ENCODE measurements around the gene QKI. TPM values are rescaled to one million over a fixed set of nuclear protein-coding genes. Genes with fewer than 3 reads are reported as not detected.
"Not testable (repeated sequence)": the region's sequence is repeated elsewhere in the genome, so short reads cannot be mapped to it uniquely, and the experiment has no call there.

The QKI gene
- total RNA-seq, 3 donors from 2014 or later: 158 to 304 (median 172) TPM

DNA sequence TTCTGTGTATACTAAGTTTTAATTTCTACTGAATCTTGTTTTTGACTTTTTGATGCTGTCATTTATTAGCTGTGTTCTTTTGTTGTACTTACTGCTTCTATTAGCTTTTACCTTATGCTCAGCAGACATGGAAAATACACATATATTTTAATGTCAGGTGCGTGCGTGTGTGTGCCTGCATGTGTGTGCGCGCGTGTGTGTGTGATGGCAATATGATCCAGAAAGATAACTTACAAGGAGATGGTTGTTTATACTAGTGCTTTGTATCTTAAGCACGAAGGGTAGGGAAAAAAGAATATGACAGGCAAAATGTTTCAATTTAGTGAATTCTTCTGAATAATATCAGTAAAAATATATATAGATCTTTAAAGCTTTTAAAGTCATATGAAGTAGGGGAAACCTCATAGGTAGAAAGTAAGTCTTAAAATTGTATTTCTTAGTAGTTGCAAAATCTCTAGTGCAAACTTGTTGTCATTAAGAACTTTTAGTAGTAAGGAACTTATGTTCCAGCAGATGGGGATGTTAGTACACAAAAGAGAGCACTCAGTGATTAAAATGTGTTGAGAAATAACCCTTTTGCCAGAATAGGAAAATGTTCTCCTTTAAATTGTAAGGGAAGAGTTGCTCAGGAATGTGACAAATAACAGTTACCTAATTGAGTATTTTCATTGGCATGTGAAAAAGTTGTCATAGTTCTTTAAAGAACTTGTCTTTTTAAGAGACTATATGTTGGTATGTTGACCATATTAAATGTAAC lies 13.2 kb downstream of the QKI start:
- H3K4me1 ChIP-seq: peaks cover 0 to 5% of the 10 kb centered on the region in 2 donors
- no peak overlapping the region for H3K27ac ChIP-seq
- no peak overlapping the region for H3K4me3 ChIP-seq
- no peak for DNase-seq (ENCODE audit: low spot score in 2 of 2)
- no peaks in the 10 kb centered on the region for H3K36me3 ChIP-seq
- H3K27me3 ChIP-seq: no peaks in the 10 kb centered on the region
- intact Hi-C loops (cut with DNase I; ENCODE audit: low total_unique reads): no loop called here
- no peak for TF ChIP-seq POLR2A (IDR thresholded peaks at IDR 0.05)
- TF ChIP-seq, protein P1, sequence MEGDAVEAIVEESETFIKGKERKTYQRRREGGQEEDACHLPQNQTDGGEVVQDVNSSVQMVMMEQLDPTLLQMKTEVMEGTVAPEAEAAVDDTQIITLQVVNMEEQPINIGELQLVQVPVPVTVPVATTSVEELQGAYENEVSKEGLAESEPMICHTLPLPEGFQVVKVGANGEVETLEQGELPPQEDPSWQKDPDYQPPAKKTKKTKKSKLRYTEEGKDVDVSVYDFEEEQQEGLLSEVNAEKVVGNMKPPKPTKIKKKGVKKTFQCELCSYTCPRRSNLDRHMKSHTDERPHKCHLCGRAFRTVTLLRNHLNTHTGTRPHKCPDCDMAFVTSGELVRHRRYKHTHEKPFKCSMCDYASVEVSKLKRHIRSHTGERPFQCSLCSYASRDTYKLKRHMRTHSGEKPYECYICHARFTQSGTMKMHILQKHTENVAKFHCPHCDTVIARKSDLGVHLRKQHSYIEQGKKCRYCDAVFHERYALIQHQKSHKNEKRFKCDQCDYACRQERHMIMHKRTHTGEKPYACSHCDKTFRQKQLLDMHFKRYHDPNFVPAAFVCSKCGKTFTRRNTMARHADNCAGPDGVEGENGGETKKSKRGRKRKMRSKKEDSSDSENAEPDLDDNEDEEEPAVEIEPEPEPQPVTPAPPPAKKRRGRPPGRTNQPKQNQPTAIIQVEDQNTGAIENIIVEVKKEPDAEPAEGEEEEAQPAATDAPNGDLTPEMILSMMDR (IDR thresholded peaks at IDR 0.05): peak in 2 of 3 donors; percentile 50 to 68
- H3K9me3 ChIP-seq: no peaks in the 10 kb centered on the region

DNA sequence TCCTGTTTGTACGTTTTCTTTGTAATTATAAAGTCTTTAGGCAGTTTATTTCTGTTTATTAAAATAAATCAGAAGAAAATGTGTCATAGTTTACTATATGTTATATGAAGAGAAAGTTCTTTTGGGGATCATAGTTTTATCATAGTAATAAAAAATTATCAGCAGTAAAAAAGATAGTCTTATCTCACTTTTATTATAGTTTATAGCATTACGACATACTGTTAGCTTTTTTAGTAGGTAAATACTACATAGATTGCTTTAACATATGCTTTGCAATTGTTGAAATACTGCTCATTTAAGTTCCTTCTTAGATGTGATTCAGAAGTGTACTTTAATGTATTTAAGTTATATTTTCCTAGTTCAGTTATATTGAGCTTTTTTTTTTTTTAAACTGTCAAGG lies 13.9 kb downstream of the QKI start:
- Histone ChIP-seq H3K27ac (no peak overlapping the region), H3K9me3 (no peaks in the 10 kb centered on the region), H3K27me3 (no peaks in the 10 kb centered on the region), H3K4me3 (no peak overlapping the region), H3K4me1 (peaks cover 0 to 5% of the 10 kb centered on the region in 2 donors), H3K36me3 (no peaks in the 10 kb centered on the region)
- TF ChIP-seq POLR2AphosphoS5 (IDR thresholded peaks at IDR 0.05) (no peak), POLR2A (IDR thresholded peaks at IDR 0.05) (no peak)
- TF ChIP-seq, protein P1 (IDR thresholded peaks at IDR 0.05): no peak
- DNase-seq (ENCODE audit: low spot score in 2 of 2): no peak
- intact Hi-C loops (cut with DNase I; ENCODE audit: low total_unique reads): no loop called here

DNA sequence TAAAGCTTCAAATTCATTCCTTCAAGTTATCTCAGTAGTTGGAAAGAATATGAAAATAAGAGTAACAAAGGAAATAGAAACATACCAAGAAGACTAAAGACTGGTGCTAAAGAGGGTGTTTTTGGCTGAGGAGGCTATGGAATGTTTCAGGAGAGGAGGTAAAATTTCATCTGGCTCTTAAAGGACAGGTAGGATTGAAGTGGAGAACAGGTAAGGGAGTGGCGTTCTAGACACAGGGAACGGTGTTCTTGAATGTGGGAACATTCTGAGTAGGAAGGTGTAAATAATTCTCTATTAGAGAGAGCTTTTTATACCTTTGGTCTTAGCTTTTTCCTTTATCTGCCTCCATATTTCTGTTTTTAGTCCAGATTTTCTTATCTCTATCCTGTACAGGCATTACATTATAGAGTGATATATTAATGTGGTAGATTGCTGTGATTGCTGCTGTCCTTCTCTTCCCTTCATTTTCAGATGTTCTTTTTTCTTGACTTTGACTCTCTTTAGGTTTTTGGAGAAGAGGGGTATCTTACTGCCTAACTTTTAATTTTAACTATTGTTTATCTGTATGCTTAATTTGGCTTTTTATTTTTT lies 15.4 kb downstream of the QKI start:
- DNase-seq (ENCODE audit: low spot score in 2 of 2): no peak
- intact Hi-C loops (cut with DNase I; ENCODE audit: low total_unique reads): no loop called here
- Histone ChIP-seq H3K4me3 (no peak overlapping the region), H3K9me3 (no peaks in the 10 kb centered on the region), H3K27me3 (no peaks in the 10 kb centered on the region), H3K4me1 (peaks cover 0 to 3% of the 10 kb centered on the region in 2 donors), H3K27ac (no peak overlapping the region), H3K36me3 (no peaks in the 10 kb centered on the region)
- no peak for TF ChIP-seq POLR2A (IDR thresholded peaks at IDR 0.05)
- TF ChIP-seq POLR2AphosphoS5 (IDR thresholded peaks at IDR 0.05): no peak
- TF ChIP-seq, protein P1 (IDR thresholded peaks at IDR 0.05): no peak

DNA sequence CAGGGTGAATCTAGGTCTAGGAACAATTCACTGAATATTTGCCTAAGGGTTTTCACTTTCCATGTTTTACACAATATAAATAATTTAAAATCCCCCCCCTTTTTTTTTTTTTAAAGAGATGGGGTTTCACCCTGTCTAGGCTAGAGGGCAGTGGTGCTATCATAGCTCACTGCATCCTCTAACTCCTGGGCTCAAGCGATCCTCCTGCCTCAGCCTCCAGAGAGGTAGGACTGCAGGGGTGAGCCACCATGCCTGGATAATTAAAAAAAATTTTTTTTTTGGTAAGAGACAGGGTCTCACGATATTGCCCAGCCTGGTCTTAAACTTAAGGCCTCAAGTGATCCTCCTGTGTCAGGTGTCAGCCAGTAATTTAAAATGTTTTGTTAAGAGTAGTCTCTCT lies 17.8 kb downstream of the QKI start:
- Histone ChIP-seq H3K27ac (no peak overlapping the region), H3K4me1 (no peaks in the 10 kb centered on the region), H3K27me3 (no peaks in the 10 kb centered on the region), H3K36me3 (no peaks in the 10 kb centered on the region), H3K4me3 (no peak overlapping the region), H3K9me3 (no peaks in the 10 kb centered on the region)
- DNase-seq (ENCODE audit: low spot score in 2 of 2): no peak
- no peak for TF ChIP-seq POLR2AphosphoS5 (IDR thresholded peaks at IDR 0.05)
- TF ChIP-seq, protein P1 (IDR thresholded peaks at IDR 0.05): no peak
- TF ChIP-seq POLR2A (IDR thresholded peaks at IDR 0.05): no peak
- intact Hi-C loops (cut with DNase I; ENCODE audit: low total_unique reads): no loop called here

DNA sequence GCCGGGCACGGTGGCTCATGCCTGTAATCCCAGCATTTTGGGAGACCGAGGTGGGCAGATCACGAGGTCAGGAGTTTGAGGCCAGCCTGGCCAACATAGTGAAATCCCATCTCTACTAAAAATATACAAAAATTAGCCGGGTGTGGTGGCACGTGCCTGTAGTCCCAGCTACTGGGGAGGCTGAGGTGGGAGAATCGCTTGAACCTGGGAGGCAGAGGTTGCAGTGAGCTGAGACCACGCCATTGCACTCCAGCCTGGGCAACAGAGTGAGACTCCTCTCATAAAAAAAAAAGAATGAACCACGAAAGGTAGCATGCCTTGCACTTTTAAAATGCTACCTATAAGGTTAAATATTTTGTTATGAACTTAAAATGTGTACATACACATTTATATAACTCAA lies 19.0 kb downstream of the QKI start:
- H3K4me3 ChIP-seq; intact Hi-C loops (cut with DNase I; ENCODE audit: low total_unique reads); H3K4me1 ChIP-seq; H3K36me3 ChIP-seq; H3K27me3 ChIP-seq; H3K9me3 ChIP-seq; DNase-seq (ENCODE audit: low spot score in 2 of 2); H3K27ac ChIP-seq: not testable (repeated sequence)

Measured in breast epithelium (tissue), 4 donors.